ENCODE results near the gene KPNA4.
A peak's percentile ranks its signal among the peaks of the same experiment; 100 is the strongest.
"Not testable (repeated sequence)": the region's sequence is repeated elsewhere in the genome, so short reads cannot be mapped to it uniquely, and the experiment has no call there.

The KPNA4 gene

GRCh38 chr3:160569894-160570652 is 4.7 kb upstream of the KPNA4 start:
- no peak for DNase-seq

- DNase-seq: no peak
These were observed 3.6 kb upstream of the KPNA4 start for GRCh38 chr3:160568989-160569388.

- DNase-seq: no peak
These were observed 2.4 kb upstream of the KPNA4 start for GRCh38 chr3:160567774-160568173.

GRCh38 chr3:160566499-160566898 is 1.1 kb upstream of the KPNA4 start:
- no peak for DNase-seq

GRCh38 chr3:160564949-160565441 is 376 bp downstream of the KPNA4 start:
- no peak for DNase-seq

GRCh38 chr3:160564258-160564911 is 986 bp downstream of the KPNA4 start:
- DNase-seq: peak; percentile 33

- DNase-seq: no peak
These were observed 2.4 kb downstream of the KPNA4 start for GRCh38 chr3:160562952-160563351.

- no peak for DNase-seq
These were observed 7.8 kb downstream of the KPNA4 start for GRCh38 chr3:160557571-160557970.

GRCh38 chr3:160556141-160556540 is 9.2 kb downstream of the KPNA4 start:
- no peak for DNase-seq

- DNase-seq: no peak
These were observed 10.4 kb downstream of the KPNA4 start for GRCh38 chr3:160554980-160555379.

GRCh38 chr3:160553827-160554226 is 11.5 kb downstream of the KPNA4 start:
- no peak for DNase-seq

- DNase-seq: no peak
These were observed 18.6 kb downstream of the KPNA4 start for GRCh38 chr3:160546727-160547126.

- DNase-seq: no peak
These were observed 19.9 kb downstream of the KPNA4 start for GRCh38 chr3:160545504-160545871.

- no peak for DNase-seq
These were observed 20.4 kb downstream of the KPNA4 start for GRCh38 chr3:160544844-160545503.

GRCh38 chr3:160540551-160540950 is 24.8 kb downstream of the KPNA4 start:
- DNase-seq: no peak

- DNase-seq: no peak
These were observed 26.5 kb downstream of the KPNA4 start for GRCh38 chr3:160538895-160539294.

GRCh38 chr3:160537729-160538128 is 27.6 kb downstream of the KPNA4 start:
- DNase-seq: no peak

GRCh38 chr3:160532371-160532770 is 33.0 kb downstream of the KPNA4 start:
- DNase-seq: no peak

GRCh38 chr3:160531311-160531710 is 34.1 kb downstream of the KPNA4 start:
- DNase-seq: no peak

- DNase-seq: not testable (repeated sequence)
These were observed 49.0 kb downstream of the KPNA4 start for GRCh38 chr3:160516391-160516790.

- DNase-seq: no peak
These were observed 64.0 kb downstream of the KPNA4 start for GRCh38 chr3:160501325-160501724.

- DNase-seq: no peak
These were observed 67.2 kb downstream of the KPNA4 start for GRCh38 chr3:160498202-160498601.

GRCh38 chr3:160490166-160490565 is 75.2 kb downstream of the KPNA4 start:
- no peak for DNase-seq

GRCh38 chr3:160486459-160486869 is 78.9 kb downstream of the KPNA4 start:
- peak; percentile 47 for DNase-seq

Data from midbrain (tissue), 1 donor.